Loucy (cell line): ENCODE measurements around the gene PDCD2L.

Experiments
- H2AFZ ChIP-seq: fragments of 200-600 bp; sonication (generic); 2 replicates; pipeline ENCODE4 v1.6.0; 2016; ENCODE audit warnings: antibody characterized with exemption, mild to moderate bottlenecking, low read length, moderate library complexity
- H3F3A ChIP-seq: fragments of 200-600 bp; 2 replicates; pipeline ENCODE4 v1.6.0; 2016; ENCODE audit warnings: antibody characterized with exemption, low read depth, mild to moderate bottlenecking
- H3K27me3 ChIP-seq: fragments of 200-600 bp; sonication (generic); 2 replicates; pipeline ENCODE4 v1.6.1; 2014; ENCODE audit warnings: low read length, mild to moderate bottlenecking; ENCODE audit not compliant: insufficient read depth, poor library complexity, severe bottlenecking
- H3K36me3 ChIP-seq: fragments of 200-600 bp; sonication (generic); 2 replicates; pipeline ENCODE4 v1.6.1; 2016; ENCODE audit warnings: low read length; ENCODE audit not compliant: insufficient read depth
- H3K4me1 ChIP-seq: fragments of 200-600 bp; sonication (generic); 2 replicates; pipeline ENCODE4 v1.5.1; 2014; ENCODE audit warnings: low read length, mild to moderate bottlenecking; ENCODE audit not compliant: insufficient read depth, poor library complexity, severe bottlenecking
- H3K4me2 ChIP-seq: fragments of 200-600 bp; sonication (generic); 2 replicates; pipeline ENCODE4 v1.6.0; 2014; ENCODE audit warnings: antibody characterized with exemption, low read length, low read depth, mild to moderate bottlenecking; ENCODE audit not compliant: poor library complexity, severe bottlenecking
- H3K4me3 ChIP-seq: fragments of 200-600 bp; sonication (generic); 2 replicates; pipeline ENCODE4 v1.5.1; 2014; ENCODE audit warnings: low read length, mild to moderate bottlenecking, mixed read lengths; ENCODE audit not compliant: poor library complexity, severe bottlenecking
- H3K79me2 ChIP-seq: fragments of 200-600 bp; sonication (generic); 2 replicates; pipeline ENCODE4 v1.6.1; 2014; ENCODE audit warnings: low read length; ENCODE audit not compliant: insufficient read depth
- H3K9ac ChIP-seq: fragments of 200-600 bp; sonication (generic); 2 replicates; pipeline ENCODE4 v1.6.0; 2014; ENCODE audit warnings: mild to moderate bottlenecking, low read depth, low read length, moderate library complexity; ENCODE audit not compliant: poor library complexity, severe bottlenecking
- H3K9me2 ChIP-seq: fragments of 200-600 bp; sonication (generic); replicated peaks from 2 replicates; pipeline ENCODE4 v1.6.1; 2016; ENCODE audit warnings: low read depth, low read length, mixed read lengths
- H3K9me3 ChIP-seq: fragments of 200-600 bp; sonication (generic); 2 replicates; pipeline ENCODE4 v1.6.1; 2014; ENCODE audit warnings: mild to moderate bottlenecking, antibody characterized with exemption, low read length, low read depth; ENCODE audit not compliant: insufficient read depth
- H4K20me1 ChIP-seq: fragments of 200-600 bp; sonication (generic); 2 replicates; pipeline ENCODE4 v1.6.0; 2014; ENCODE audit warnings: antibody characterized with exemption, low read length, mild to moderate bottlenecking; ENCODE audit not compliant: insufficient read depth, poor library complexity, severe bottlenecking
- CTCF ChIP-seq: fragments of 200-600 bp; sonication (generic); conservative IDR thresholded peaks from 2 replicates; pipeline ENCODE4 v1.5.1; 2014; ENCODE audit warnings: mild to moderate bottlenecking, antibody characterized with exemption, low read length
- EZH2phosphoT487 ChIP-seq: fragments of 200-600 bp; IDR thresholded peaks from 2 replicates; pipeline ENCODE4 v1.6.1; 2018; ENCODE audit warnings: antibody characterized with exemption, mild to moderate bottlenecking, moderate library complexity, borderline replicate concordance

The PDCD2L gene

GRCh38 chr19:34409189-34410164 lies 5.3 kb downstream of the PDCD2L start:
- Histone ChIP-seq H3K9ac (no peak overlapping the region), H3F3A (no peaks in the 10 kb centered on the region), H3K9me2 (no peaks in the 10 kb centered on the region), H3K36me3 (peaks cover 3% of the 10 kb centered on the region; the same call in 1 of the 2 replicates), H3K27me3 (no peaks in the 10 kb centered on the region), H4K20me1 (no peaks in the 10 kb centered on the region), H2AFZ (no peak overlapping the region), H3K9me3 (no peaks in the 10 kb centered on the region), H3K4me3 (no peak overlapping the region), H3K4me1 (no peaks in the 10 kb centered on the region), H3K79me2 (peaks cover 11% of the 10 kb centered on the region; the same call in 1 of the 2 replicates), H3K4me2 (no peak overlapping the region)
- TF ChIP-seq EZH2phosphoT487: no peak
- no peak for TF ChIP-seq CTCF

DNA sequence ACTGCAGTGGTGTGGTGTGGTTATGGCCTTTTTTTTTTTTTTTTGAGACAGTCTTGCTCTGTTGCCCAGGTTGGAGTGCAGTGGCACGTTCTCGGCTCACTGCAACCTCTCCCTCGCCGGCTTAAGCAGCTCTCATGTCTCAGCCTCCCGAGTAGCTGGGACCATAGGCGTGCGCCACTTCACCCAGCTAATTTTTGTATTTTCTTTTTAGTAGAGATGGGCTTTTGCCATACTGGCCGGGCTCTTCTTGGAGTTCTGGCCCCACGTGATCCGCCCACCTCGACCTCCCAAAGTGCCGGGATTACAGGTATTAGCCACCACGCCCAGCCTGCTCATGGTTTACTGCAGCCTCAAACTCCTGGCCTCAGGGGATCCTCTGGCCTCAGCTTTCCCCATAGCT lies 7.0 kb downstream of the PDCD2L start:
- Histone ChIP-seq H3K9me3 (no peaks in the 10 kb centered on the region), H3K9ac (no peak overlapping the region), H2AFZ (no peak overlapping the region), H3K4me3 (no peak overlapping the region), H3K4me1 (no peaks in the 10 kb centered on the region), H3K79me2 (no peaks in the 10 kb centered on the region), H3K27me3 (no peaks in the 10 kb centered on the region), H3K36me3 (peaks cover 3% of the 10 kb centered on the region; the same call in 1 of the 2 replicates), H3K9me2 (no peaks in the 10 kb centered on the region), H4K20me1 (no peaks in the 10 kb centered on the region), H3F3A (no peaks in the 10 kb centered on the region), H3K4me2 (no peak overlapping the region)
- TF ChIP-seq CTCF (no peak), EZH2phosphoT487 (no peak)

DNA sequence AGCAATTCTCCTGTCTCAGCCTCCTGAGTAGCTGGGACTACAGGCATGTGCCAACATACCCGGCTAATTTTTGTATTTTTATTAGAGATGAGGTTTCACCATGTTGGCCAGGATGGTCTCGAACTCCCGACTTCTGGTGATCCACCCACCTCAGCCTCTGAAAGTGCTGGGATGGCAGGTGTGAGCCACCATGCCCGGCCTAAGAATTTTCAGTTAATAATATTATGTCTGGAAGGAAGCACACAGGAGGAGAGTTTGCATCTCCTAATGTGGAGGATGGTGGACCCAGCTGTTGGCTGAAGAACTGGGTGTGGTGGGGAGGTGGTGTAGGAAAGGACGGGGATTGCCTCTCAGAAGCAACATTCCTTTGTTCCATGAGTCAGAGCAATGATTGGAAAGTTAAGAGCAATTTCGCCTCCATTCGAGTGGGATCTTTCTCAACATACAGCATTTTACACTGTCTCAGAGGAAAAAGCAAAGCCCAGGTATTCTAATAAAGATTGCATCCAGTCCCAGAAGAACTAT lies 11.9 kb downstream of the PDCD2L start:
- H3K4me3 ChIP-seq: no peak overlapping the region
- peaks cover 7% of the 10 kb centered on the region; the same call in 1 of the 2 replicates for H3K36me3 ChIP-seq
- H3K27me3 ChIP-seq: no peaks in the 10 kb centered on the region
- H2AFZ ChIP-seq: no peak overlapping the region
- H3F3A ChIP-seq: no peaks in the 10 kb centered on the region
- no peaks in the 10 kb centered on the region for H3K9me3 ChIP-seq
- H3K9ac ChIP-seq: no peak overlapping the region
- no peaks in the 10 kb centered on the region for H3K79me2 ChIP-seq
- H3K9me2 ChIP-seq: no peaks in the 10 kb centered on the region
- TF ChIP-seq CTCF (no peak), EZH2phosphoT487 (no peak)
- no peak overlapping the region for H3K4me2 ChIP-seq
- no peaks in the 10 kb centered on the region for H3K4me1 ChIP-seq
- H4K20me1 ChIP-seq: no peaks in the 10 kb centered on the region
